Stimulated activated CD4-positive, alpha-beta T cell treated with anti-CD3 and anti-CD28 coated beads, Interleukin-12 subunit alpha, Interleukin-12 subunit beta, amount 100 ng/mL, for 48 hours (primary cell): ENCODE measurements around the gene GATAD2B.
"Not testable (repeated sequence)": the region's sequence is repeated elsewhere in the genome, so short reads cannot be mapped to it uniquely, and the experiment has no call there.

Experiments used
- DNase-seq, 3 donors: peaks; one replicate each; pipeline ENCODE4 v3.0.0-alpha.2; 2020; ENCODE audit warnings: low read depth in 2 of 3, low spot score in 1 of 3

Gene GATAD2B

DNA sequence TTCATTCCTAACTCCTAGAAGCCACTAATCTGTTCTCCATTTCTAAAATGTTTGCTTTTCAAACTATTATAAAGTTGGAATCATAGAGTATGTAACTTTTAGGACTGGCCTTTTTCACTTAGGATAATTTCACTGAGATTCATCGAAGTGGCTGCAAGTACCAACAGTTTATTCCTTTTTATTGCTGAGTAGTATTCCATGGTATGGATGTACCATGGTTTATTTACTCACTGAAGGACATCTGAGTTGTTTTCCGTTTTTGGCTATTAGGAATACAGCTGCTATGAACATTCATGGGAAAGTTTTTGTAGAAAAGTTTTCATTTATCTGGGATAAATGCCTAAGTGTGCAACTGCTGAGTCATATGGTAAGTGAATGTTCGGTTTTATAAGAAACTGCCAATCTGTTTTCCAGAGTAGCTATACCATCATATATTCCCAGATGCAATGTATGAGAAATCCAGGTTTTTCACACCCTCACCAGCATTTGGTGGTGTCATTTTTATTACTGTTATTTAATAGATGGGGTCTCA is 81.2 kb downstream of the GATAD2B start:
- DNase-seq, result no peak

- not testable (repeated sequence) for DNase-seq
Observed at GRCh38 chr1:153840774-153841173, 82.0 kb downstream of the GATAD2B start.

GRCh38 chr1:153833968-153834367 is 88.8 kb downstream of the GATAD2B start:
- not testable (repeated sequence) for DNase-seq

DNA sequence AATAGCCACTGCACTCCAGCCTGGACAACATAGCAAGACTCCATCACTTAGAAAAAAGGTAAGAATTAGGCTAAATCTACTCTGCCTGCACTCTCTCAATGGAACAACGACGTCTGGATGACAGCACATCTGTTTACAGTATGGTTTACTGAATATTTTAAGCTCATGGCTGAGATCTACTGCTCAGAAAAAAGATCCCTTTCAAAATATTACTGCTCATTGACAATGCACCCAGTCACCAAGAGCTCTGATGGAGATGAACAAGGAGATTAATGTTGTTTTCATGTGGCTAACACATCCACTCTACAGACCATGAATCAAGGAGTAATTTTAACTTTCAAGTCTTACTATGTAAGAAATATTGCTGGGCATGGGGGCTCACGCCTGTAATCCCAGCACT is 89.6 kb downstream of the GATAD2B start:
- no peak for DNase-seq

DNA sequence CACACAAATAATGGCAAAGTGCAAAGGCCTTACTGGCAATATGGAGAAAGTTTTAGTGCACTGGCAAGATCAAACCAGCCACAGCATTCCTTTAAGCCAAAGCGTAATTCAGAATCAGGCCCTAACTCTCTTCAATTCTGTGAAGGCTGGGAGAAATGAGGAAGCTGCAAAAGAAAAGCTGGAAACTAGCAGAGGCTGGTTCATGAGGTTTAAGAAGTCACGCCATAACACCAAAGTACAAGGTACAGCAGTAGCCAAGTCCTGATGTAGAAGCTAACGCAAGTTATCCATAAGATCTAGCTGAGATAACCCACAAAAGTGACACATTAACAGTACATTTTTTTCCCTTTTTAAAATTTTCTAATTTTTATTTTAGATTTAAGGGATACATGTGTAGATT is 90.5 kb downstream of the GATAD2B start:
- no peak for DNase-seq

GRCh38 chr1:153831026-153831425 is 91.7 kb downstream of the GATAD2B start:
- DNase-seq, result no peak

DNA sequence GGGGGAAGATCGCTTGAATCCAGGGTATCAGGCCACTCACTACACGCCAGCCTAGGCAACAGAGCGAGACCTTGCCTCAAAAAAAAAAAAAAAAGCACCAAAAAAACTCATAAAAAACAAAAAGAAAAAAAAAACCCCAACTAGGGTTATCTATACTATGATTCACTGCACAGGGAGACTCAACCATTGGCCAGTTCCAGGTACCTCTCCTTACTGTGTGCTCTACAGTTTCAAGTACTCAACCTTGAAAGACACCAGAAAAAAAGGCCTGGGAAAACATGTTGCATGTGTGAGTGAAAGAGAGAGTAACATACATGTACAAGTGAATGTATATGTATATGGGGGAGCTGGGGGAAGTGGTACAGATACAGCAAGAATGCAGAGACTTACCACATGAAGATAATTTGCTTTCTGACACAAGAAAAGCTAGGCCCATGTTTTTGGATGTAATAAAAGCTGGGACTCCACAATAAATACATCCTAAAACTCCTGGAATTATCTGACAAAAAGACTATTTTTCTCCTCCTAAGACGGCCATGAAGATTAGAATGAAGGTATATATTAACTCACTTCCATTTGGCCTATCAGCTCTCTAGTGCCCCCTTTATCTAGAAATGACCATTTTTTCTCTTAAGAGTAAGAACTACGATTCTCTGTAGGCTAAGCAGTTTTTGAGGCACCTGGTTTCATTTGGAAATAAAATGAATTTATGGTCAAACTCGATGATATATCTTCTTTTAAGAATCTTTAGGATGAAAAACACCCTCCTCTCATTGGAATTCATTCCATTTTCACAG is 95.4 kb downstream of the GATAD2B start:
- no peak for DNase-seq

DNA sequence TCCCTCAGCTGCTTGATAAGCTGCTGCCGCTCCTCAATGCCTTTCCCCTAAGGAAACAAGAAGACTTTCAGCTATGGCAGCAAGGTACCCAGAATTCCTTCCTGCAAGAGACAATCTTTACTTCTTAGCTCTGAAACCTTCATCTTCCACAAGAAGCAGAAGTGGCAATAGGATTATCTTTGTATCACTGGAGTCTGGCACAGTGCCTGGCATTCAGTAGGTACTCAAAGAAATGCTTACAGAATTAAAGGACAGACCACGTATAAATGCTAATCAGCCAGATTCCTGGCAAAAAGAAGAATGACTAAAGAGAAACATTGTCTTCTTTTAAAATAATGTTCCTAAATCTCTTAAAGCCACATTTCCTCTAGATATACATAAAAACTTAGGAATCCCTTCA is 103.9 kb downstream of the GATAD2B start:
- DNase-seq, result no peak

DNA sequence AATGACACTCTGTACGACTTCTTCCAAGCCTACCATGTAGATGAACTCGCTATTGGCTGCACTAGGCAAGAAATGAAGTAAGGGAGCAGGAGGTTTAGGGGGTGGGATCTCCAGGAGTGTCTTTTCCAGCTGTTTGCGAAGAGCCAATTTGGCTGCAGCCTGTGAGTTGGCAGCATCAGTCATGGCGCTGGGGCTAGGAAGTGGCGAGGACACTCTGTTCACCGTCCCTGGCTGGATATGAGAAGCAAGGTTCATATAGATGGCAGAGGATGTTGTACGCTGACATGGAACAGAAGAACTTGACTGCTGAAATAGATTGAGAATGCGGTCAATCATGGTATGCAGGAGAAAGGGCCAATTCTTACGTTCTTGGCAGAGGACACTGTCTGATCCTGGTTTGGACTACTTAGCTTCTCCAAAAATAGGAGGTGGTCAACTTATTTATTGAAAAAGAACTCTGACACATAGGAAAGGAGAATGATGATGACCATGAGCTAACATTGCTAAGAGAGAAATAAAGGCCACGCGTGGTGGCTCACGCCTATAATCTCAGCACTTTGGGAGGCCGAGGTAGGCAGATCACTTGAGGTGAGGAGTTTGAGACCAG is 106.4 kb downstream of the GATAD2B start:
- DNase-seq, result no peak

DNA sequence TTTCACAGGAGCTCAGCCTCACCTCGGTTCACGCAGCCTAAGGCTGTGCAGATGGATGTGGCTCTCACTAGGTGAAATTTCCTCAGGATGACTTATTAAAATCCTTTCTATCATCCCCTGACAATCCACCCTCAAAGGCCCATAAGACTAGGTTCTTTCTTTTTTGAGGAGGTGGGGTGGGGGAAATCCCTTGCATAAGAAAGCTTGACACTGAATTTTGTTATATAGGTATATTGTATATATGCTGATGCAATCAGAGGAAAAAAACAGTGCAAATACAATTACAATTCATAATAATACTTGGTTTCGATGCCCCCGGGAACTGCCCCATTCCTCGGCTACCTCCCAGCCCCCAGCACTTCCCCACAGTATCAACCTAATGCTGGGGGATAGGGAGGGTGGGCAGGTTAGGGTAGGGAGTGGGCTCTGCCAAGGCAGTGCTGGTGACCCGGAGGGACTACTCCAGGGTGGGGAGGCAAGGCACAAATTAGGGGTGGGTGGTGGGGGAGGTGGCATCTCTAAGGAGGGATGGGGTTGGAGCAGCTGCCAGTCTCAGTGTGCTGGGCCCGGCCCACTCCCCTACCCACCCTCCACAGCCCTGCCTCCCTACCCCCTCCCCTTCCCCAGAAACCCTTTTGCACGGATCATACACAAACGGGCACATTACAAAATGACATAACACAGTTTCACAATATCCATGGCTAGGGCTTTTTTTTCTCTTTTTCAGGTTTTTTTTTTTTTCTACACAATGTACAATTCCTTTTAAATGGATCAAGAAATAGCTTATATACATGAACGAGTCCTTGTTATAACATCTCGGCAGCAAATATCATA is 116.7 kb downstream of the GATAD2B start:
- DNase-seq, result no peak

DNA sequence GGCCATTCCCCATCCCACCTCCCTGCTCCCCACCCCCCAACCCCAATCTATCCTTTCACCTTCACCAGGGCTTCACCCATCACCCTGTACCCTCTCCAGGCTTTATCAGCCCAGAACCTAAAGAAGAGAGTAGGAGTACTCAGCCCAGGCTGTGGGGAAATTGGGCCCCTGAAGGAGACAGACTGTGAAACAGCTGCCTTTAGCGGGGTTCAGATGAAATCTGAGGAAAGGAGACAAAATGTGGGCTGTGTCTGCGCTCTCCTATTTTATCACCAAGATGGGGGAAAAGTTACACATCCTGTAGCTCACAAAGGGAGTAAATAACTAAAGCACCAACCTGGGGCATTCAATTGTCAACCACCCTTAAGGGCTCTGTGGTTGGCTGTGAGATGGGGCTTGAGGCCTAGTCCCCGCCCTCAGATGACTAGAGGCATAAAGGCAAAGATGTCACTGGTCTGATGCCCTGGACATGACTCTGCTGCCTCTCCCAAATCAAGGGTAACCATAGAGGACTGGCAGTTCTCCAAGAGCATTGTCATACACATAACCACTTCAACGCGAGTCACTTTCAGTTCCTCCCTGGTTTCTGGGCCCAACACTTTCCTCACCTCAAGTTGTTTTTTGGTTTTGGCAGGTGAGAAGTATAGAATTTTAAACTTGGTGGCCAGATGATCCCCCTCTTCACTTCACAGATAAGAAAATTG is 117.6 kb downstream of the GATAD2B start:
- DNase-seq, result peak; percentile 54 to 83 (median 73)

GRCh38 chr1:153804112-153804511 is 118.7 kb downstream of the GATAD2B start:
- no peak for DNase-seq

GRCh38 chr1:153803470-153804056 is 119.2 kb downstream of the GATAD2B start:
- no peak for DNase-seq

DNA sequence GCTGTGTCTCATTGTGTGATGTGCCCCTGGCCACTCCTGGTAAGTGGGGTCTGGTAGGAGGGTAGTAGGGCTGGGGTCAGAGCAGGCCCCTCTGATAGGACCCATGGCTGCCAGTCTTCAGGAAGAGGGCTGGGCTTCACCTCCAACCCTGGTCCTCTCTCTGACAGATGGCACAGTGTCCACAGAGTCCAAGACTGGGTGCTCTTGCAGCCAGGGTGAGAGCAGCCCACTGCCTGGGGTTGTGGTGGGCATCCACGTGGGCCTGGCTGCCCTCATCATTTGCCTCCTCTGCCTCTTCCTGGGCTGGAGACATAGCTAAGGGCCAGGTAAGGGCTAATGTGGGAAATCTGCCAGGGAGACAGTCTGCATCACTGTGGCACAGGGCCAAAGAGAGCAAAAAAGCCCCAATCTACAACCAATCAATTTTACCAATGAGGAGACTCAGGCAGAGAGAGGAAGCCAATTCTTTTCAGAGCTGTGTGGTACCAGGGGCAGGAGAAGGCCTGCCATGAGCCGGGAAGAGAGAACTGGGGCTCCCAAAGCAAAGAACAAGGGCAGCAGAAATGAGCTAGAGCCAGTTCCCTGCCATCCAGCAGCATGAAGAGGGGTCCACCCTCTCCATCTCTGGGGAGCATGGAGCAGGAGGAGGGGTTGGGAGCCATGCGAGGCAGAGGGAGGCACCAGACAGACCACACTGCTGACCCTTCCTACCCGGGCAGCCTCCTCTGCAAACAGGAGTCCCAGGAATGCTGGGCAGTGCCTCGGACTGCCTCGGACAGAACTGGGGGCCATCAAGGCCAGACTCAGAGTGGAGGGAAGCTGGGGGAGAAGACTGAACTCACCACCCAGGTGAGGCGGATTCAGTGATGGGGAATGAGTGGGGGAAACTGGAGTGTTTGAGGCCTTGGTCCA is 120.7 kb downstream of the GATAD2B start:
- DNase-seq, result no peak

DNA sequence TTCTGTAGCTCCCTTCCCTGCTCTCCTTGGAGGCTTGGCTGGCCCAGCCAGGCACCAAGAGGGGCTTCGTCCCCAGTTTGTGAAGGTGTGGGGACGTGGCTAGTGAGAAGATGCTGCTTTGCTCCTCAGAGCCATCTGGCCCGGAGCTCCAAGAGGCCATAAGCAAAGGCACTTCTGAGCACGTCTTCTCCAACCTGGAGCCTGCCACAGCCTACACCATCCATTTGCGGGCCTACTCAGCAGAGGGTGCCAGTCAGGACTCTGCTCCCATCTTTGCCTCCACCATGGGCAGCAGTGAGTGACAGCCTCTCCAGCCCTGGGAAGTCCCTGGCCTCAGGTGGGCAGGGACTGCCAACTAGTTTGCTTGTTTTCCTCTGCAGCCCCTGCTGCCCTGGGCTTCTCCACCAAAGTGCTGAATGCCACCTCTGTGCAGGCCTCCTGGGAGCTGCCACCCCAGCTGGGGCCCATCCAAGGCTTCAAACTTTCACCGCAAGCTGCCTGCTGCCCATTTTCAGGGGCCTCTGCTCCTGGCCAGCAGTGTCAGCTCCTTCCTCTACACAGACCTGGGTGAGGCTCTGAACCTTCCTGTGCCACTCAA is 121.6 kb downstream of the GATAD2B start:
- DNase-seq, result no peak

DNA sequence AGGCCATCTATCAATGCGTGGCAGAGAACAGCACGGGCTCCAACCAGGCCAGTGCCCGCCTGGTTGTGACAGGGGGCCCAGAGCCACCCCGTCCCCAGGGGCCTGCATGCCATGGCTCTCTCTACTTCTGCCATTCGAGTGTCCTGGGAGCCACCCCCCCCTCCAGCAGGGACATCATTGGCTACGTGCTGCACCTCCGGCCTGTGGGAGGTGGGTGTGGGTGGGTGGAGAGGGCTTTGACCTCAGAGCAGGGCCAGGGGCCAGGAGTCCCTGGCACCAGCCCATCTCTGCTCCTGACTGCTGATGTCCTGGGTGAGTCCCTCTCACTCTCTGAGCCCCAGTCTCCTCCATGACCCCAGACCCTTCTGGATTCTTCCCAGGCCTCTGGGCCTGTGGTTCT is 122.3 kb downstream of the GATAD2B start:
- DNase-seq, result no peak

DNA sequence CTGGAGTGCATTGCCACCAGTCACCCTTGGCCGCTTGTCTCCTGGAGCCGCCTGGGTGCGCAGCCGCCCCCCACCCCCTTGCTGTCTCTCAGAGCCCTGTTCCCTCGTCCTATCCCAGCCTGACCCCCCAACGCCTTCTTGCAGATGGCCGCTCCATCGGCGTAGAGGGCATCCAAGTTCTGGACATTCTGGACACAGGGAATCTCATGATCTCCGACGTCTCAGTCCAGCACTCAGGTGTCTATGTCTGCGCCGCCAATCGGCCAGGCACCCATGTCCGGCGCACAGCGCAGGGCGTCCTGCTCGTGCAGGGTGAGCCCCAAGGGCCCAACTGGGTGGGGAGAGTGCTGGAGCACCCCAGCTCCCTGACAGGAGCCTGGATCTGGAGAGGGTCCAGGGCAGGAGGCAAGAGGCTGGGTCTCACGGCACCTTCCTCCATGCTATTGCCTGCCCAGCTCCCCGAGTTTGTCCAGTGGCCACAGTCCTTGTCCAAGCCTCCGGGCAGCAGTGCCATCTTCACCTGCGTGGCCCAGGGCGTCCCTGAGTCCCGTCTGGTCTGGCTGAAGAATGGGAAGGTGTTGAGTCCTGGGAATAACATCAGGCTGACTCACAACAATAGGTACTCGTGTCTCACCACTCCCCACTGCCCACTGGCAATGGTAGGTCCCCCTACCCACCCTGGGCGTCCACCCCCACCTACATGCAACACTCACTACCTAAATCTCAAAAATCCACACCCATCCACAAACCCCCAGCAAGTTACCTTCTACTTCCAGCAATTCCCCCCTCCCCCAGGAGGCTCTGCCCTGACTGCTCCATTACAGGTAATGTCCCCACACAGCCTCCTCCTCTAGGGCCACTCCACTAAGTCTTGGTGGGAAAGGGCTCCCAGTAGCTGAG is 123.0 kb downstream of the GATAD2B start:
- no peak for DNase-seq

DNA sequence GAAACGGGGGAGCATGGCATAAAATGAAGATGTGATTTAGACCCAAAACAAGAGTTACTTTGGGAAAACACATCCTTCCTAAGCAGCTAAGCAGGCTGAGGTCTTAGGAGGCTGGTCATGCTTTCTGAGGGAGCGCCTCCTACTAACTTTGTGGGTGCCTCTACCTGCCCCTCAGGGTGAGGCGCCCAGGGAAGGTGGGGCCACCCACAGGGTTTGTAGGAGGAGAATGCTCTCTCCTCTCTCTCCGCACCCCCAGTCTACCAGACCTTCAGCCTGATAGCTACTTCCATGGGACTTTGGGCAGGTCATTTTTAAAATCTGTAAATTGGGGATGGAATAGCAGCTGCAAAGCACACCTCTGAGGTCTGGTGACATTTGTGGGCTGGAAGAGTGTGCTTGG is 123.8 kb downstream of the GATAD2B start:
- no peak for DNase-seq
